Heart left ventricle (tissue), 13 donors: ENCODE data around the gene CCSER1.

Experiments
- CTCF ChIP-seq, 12 donors: fragments of 200-600 bp; sonication (generic) in 4 of 12; IDR thresholded peaks; one replicate each; pipeline versions ENCODE4 v1.5.0 to v1.8.0; 2018 to 2022; ENCODE audit warnings: antibody characterized with exemption in 12 of 12, mild to moderate bottlenecking in 5 of 12
- POLR2A ChIP-seq, 2 donors: fragments of 450-650 bp; IDR thresholded peaks; one replicate each; pipeline ENCODE4 v1.6.1; 2017; ENCODE audit warnings: antibody characterized with exemption in 2 of 2, mild to moderate bottlenecking in 2 of 2, moderate library complexity in 2 of 2
- donor health status: ischemic (EF 13 %, LVEDD 7.1; RV severe dilation, severe dysfunction).
- donor health status: DM: no; HTN: yes; CAD: no.
- donor health status: DM: no; HTN: no; CAD: no.
- donor health status: ischemic (EF 25% LVEDD 6.9; RV normal size, moderate dysfunction).
- donor health status: ischemic (EF 25% LVEDD 5.7; RV mildly dilated, moderate dysfunction).
- donor health status: ischemic (EF 35%, LVEDD 5.7; RV mildly dilated, moderate dysfunction).
- donor health status: nonischemic (EF 11% LVEDD 7.7; RV severe dilation, severe dysfunction).
- donor health status: DM: yes; HTN: yes; CAD: no.
- donor health status: PGD.
- donor health status: ischemic (EF 29% LVEDD 5.4; RV normal size, mild dysfunction).
- donor health status: nonischemic (EF 23%, LVEDD 6.1; RV moderate dilation, normal function).

GRCh38 chr4:90081432-90082144 is 45.6 kb upstream of the CCSER1 start:
- TF ChIP-seq CTCF (IDR thresholded peaks at IDR 0.05) (no peak), POLR2A (IDR thresholded peaks at IDR 0.05) (no peak)
